Testis (tissue), 3 donors: Measurements from ENCODE around the gene MOSMO. TPM values are rescaled to one million over a fixed set of nuclear protein-coding genes. Genes with fewer than 3 reads are reported as not detected.

Source experiments
- DNase-seq: peaks from one replicate; pipeline ENCODE4 v3.0.0-alpha.2; 2019
- H3K27ac ChIP-seq, 2 donors: fragments of 200-600 bp; sonication (generic); one replicate each; pipeline ENCODE4 v1.5.1; 2019
- H3K27me3 ChIP-seq: fragments of 200-600 bp; sonication (generic); one replicate; pipeline ENCODE4 v1.5.1; 2019
- H3K36me3 ChIP-seq: fragments of 200-600 bp; sonication (generic); one replicate; pipeline ENCODE4 v1.5.1; 2017; ENCODE audit warnings: low read depth; ENCODE audit errors: missing control alignments
- H3K4me1 ChIP-seq: fragments of 200-600 bp; sonication (generic); one replicate; pipeline ENCODE4 v1.5.1; 2019
- H3K4me3 ChIP-seq, 2 donors: fragments of 200-600 bp; sonication (generic); one replicate each; pipeline ENCODE4 v1.5.1; 2017 to 2019
- H3K9me3 ChIP-seq: fragments of 200-600 bp; sonication (generic); one replicate; pipeline ENCODE4 v1.5.1; 2017
- POLR2A ChIP-seq: fragments of 450-650 bp; IDR thresholded peaks from one replicate; pipeline ENCODE4 v1.6.1; 2017; ENCODE audit warnings: antibody characterized with exemption, mild to moderate bottlenecking, moderate library complexity
- WGBS, 2 donors: methylation state at CpG; one replicate each; pipeline ENCODE4 v1.1.5; 2018; 5-methylcytosine and 5-hydroxymethylcytosine counted together
- intact Hi-C: fragments of 100-400 bp; cut with DNase I; formaldehyde crosslinking; loops from one replicate; pipeline ENCODE4 v1.15.1; 2023; ENCODE audit warnings: low total_unique reads
- polyA plus RNA-seq: library from polyadenylated mRNA; stranded (reverse); fragments of 350-450 nt; fragmentation: Illumina TruSeq; extraction: RNeasy Lipid Tissue Mini Kit (QIAGEN cat#74804); gene quantifications from one replicate; pipeline ENCODE4 v1.2.3, GENCODE V29; 2014; ENCODE audit warnings: low read depth, low replicate concordance; ENCODE audit not compliant: insufficient read depth
- total RNA-seq, 2 donors: library from RNA; depleted of rRNA; stranded (reverse); fragments of >200 nt; gene quantifications; one replicate each; pipeline ENCODE4 v1.2.3, GENCODE V29; 2016
- TF ChIP-seq, protein P1 (sequence below), 3 experiments: fragments of 450-650 bp in 2 of 3; fragments of 200-600 bp in 1 of 3; sonication (generic) in 1 of 3; IDR thresholded peaks; one replicate each; pipeline ENCODE4 v1.5.1; 2016 to 2019; ENCODE audit warnings: antibody characterized with exemption in 3 of 3, mild to moderate bottlenecking in 2 of 3, moderate library complexity in 1 of 3

The MOSMO gene
- total and polyA plus RNA-seq, 3 donors from 2014 or later = 17.4 to 36.8 (median 33.4) TPM

DNA sequence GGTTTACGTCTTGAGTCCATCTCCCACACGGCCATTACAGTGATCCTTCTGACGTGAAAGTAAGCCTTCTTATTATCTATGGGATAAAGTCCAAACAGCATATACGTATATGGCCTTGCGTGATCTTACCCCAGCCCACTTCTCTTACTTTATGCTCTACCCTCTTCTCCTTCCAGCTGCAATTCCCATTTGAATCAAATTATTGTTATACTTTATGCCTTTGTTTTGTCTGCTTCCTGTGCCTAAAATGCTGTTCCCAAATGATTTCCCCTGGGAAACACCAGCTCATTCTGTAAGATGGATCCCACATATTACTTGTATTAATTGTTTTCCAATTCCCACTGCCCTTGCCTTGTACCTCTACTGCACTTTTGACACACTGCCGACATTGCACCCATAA lies 43.6 kb upstream of the MOSMO start:
- Histone ChIP-seq H3K36me3 (no peaks in the 10 kb centered on the region), H3K27ac (no peak overlapping the region), H3K9me3 (no peaks in the 10 kb centered on the region), H3K27me3 (no peaks in the 10 kb centered on the region), H3K4me3 (no peak overlapping the region), H3K4me1 (no peaks in the 10 kb centered on the region)
- WGBS, 2 donors = 83 to 88% methylated on average over 6 of the region's 6 CpGs
- intact Hi-C loops = no loop called here
- DNase-seq = no peak
- no peak for TF ChIP-seq POLR2A
- TF ChIP-seq, protein P1, sequence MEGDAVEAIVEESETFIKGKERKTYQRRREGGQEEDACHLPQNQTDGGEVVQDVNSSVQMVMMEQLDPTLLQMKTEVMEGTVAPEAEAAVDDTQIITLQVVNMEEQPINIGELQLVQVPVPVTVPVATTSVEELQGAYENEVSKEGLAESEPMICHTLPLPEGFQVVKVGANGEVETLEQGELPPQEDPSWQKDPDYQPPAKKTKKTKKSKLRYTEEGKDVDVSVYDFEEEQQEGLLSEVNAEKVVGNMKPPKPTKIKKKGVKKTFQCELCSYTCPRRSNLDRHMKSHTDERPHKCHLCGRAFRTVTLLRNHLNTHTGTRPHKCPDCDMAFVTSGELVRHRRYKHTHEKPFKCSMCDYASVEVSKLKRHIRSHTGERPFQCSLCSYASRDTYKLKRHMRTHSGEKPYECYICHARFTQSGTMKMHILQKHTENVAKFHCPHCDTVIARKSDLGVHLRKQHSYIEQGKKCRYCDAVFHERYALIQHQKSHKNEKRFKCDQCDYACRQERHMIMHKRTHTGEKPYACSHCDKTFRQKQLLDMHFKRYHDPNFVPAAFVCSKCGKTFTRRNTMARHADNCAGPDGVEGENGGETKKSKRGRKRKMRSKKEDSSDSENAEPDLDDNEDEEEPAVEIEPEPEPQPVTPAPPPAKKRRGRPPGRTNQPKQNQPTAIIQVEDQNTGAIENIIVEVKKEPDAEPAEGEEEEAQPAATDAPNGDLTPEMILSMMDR (IDR thresholded peaks at IDR 0.05) = no peak

DNA sequence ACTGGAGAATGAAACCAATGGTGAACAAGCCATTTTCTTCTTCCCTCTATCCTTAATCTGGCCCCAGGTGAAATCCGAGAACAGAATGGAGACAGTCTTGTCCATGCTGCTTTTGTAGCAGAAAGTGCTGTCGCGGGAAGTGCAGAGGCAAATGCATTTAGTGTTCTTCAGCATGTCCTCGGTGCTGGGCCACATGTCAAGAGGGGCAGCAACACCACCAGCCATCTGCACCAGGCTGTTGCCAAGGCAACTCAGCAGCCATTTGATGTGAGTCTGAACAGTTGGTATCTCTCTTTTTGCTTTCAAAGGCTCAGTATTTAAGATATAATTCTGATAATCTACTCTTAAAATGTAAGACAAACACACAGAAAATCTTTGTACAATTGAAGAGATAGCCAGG lies 36.1 kb upstream of the MOSMO start:
- H3K9me3 ChIP-seq = no peaks in the 10 kb centered on the region
- no peaks in the 10 kb centered on the region for H3K36me3 ChIP-seq
- 87 to 97% methylated on average over 4 of the region's 4 CpGs for WGBS, 2 donors
- DNase-seq = no peak
- no peak for TF ChIP-seq POLR2A
- TF ChIP-seq, protein P1 (IDR thresholded peaks at IDR 0.05) = no peak
- no peaks in the 10 kb centered on the region for H3K27me3 ChIP-seq
- no peak overlapping the region for H3K4me3 ChIP-seq
- no peaks in the 10 kb centered on the region for H3K4me1 ChIP-seq
- intact Hi-C loops = no loop called here
- no peak overlapping the region for H3K27ac ChIP-seq

DNA sequence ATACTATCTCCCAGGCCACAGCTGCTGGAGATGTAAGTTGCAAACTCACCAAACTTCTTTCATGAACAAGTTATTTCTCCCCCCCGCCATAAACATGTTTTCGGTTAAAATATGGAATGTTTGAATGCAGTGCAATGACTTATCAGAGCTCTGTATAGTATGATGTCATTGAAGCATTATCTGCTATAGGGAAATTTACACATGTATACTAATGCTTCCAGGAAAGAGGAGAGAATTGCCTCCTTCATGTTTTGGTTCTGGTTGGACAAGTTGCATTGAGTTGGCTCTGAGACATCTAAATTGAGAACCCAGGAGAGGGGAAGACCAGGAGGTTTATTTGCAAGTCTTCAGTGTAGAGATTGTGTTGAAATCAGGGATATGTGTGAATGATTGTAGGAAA lies 34.0 kb upstream of the MOSMO start:
- H3K4me1 ChIP-seq = no peaks in the 10 kb centered on the region
- TF ChIP-seq, protein P1 (IDR thresholded peaks at IDR 0.05) = no peak
- TF ChIP-seq POLR2A = no peak
- DNase-seq = no peak
- intact Hi-C loops = no loop called here
- H3K36me3 ChIP-seq = no peaks in the 10 kb centered on the region
- no peak overlapping the region for H3K4me3 ChIP-seq
- no peaks in the 10 kb centered on the region for H3K27me3 ChIP-seq
- no peak overlapping the region for H3K27ac ChIP-seq
- H3K9me3 ChIP-seq = no peaks in the 10 kb centered on the region
- WGBS, 2 donors = 92 to 95% methylated on average over 2 of the region's 2 CpGs

DNA sequence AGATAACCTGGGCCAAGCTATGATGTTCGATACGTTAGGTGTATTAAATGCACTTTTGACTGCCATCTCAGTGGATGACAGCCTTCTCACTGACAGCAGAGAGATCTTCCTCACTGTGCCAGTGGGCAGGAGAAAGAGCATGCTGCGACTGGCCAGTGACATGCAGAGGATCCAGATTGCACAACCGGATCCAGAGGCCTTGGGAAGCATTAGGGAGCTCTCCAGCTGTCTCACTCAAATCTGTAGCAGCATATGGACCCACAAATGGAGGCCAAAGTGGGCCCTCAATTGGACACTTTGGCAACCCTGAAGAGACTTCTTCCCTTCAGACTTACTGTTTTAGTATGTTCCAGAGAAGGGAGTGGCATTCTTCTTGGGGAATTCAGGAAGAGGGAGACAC lies 27.9 kb upstream of the MOSMO start:
- Histone ChIP-seq H3K27ac (no peak overlapping the region), H3K36me3 (no peaks in the 10 kb centered on the region), H3K4me1 (no peaks in the 10 kb centered on the region), H3K4me3 (no peak overlapping the region), H3K9me3 (no peaks in the 10 kb centered on the region), H3K27me3 (no peaks in the 10 kb centered on the region)
- WGBS, 2 donors = 90 to 96% methylated on average over 4 of the region's 4 CpGs
- TF ChIP-seq, protein P1 (IDR thresholded peaks at IDR 0.05) = no peak
- no peak for TF ChIP-seq POLR2A
- intact Hi-C loops = no loop called here
- no peak for DNase-seq

DNA sequence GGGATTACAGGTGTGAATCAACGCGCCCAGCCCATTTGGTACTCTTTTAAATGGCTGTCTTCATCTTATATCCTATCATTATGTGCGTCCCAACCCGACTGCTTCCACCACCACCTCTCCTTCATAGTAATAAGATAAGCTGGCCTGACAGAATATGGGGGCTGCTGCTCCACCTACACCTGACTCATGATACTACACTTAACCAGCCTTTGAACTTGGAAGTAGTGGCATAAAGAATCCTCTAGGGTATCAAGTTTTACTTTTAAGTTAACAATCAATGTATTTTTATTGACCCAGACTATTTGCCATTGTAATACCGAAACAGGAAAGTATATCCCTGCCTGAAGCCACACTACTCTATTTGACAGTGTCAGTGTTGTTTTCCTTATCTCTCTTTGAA lies 25.8 kb upstream of the MOSMO start:
- WGBS, 2 donors = 81 to 83% methylated on average over 5 of the region's 5 CpGs

More for the DNA sequence above, 25.8 kb upstream of the MOSMO start:
- no peak for TF ChIP-seq POLR2A
- TF ChIP-seq, protein P1 (IDR thresholded peaks at IDR 0.05) = no peak
- Histone ChIP-seq H3K27me3 (no peaks in the 10 kb centered on the region), H3K4me1 (peaks cover 3% of the 10 kb centered on the region), H3K36me3 (no peaks in the 10 kb centered on the region), H3K4me3 (no peak overlapping the region), H3K27ac (no peak overlapping the region), H3K9me3 (no peaks in the 10 kb centered on the region)
- intact Hi-C loops = no loop called here
- DNase-seq = no peak
